ENCODE measurements around the gene SF1.

DNA sequence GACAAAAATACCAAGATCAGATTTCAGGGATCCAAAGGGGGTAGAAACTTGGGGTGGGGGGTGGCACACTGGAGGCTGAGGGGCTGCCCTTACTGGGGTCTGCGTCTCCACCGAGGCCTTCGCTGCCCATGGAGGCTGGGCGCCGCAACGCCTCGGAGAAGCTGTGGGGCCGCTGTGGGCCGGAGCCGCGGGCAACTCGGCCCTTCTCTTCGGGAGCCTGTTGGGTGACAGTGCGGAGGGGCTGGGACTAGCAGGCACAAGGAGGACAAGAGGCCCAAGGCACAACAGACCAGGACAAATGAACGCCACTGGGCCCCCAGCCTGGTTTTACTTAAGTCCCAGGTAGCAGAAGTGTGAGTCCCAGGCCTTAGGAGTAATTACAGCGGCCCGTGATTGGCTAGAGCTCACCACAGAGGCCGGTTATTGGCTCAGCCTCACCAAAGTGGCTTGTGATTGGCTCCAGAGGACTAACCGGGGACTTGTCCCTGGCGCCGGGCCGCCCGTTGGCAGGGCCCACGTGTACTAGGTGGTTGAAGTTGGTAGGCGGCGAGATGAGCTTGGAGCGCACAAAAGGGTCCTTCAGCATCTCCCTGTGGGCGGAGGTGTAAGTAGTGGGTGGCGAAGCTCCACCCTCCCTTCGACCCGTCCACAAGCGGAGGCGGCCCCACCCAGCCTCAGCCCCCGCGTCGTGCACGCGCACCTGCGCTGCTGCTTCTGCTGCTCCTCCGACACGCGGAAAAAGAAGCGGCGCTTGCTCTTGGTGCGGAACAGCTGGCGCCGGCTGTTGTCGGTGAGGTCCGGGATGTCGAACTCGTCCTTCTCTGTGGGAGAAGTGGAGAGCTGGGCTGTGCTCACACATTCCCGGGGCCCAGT lies 48.5 kb upstream of the SF1 start:
- TF ChIP-seq, protein P1, sequence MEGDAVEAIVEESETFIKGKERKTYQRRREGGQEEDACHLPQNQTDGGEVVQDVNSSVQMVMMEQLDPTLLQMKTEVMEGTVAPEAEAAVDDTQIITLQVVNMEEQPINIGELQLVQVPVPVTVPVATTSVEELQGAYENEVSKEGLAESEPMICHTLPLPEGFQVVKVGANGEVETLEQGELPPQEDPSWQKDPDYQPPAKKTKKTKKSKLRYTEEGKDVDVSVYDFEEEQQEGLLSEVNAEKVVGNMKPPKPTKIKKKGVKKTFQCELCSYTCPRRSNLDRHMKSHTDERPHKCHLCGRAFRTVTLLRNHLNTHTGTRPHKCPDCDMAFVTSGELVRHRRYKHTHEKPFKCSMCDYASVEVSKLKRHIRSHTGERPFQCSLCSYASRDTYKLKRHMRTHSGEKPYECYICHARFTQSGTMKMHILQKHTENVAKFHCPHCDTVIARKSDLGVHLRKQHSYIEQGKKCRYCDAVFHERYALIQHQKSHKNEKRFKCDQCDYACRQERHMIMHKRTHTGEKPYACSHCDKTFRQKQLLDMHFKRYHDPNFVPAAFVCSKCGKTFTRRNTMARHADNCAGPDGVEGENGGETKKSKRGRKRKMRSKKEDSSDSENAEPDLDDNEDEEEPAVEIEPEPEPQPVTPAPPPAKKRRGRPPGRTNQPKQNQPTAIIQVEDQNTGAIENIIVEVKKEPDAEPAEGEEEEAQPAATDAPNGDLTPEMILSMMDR (IDR thresholded peaks at IDR 0.05), result no peak
- TF ChIP-seq POLR2AphosphoS5 (IDR thresholded peaks at IDR 0.05; ENCODE audit: low read depth, low read length), result no peak
- TF ChIP-seq, protein P2, sequence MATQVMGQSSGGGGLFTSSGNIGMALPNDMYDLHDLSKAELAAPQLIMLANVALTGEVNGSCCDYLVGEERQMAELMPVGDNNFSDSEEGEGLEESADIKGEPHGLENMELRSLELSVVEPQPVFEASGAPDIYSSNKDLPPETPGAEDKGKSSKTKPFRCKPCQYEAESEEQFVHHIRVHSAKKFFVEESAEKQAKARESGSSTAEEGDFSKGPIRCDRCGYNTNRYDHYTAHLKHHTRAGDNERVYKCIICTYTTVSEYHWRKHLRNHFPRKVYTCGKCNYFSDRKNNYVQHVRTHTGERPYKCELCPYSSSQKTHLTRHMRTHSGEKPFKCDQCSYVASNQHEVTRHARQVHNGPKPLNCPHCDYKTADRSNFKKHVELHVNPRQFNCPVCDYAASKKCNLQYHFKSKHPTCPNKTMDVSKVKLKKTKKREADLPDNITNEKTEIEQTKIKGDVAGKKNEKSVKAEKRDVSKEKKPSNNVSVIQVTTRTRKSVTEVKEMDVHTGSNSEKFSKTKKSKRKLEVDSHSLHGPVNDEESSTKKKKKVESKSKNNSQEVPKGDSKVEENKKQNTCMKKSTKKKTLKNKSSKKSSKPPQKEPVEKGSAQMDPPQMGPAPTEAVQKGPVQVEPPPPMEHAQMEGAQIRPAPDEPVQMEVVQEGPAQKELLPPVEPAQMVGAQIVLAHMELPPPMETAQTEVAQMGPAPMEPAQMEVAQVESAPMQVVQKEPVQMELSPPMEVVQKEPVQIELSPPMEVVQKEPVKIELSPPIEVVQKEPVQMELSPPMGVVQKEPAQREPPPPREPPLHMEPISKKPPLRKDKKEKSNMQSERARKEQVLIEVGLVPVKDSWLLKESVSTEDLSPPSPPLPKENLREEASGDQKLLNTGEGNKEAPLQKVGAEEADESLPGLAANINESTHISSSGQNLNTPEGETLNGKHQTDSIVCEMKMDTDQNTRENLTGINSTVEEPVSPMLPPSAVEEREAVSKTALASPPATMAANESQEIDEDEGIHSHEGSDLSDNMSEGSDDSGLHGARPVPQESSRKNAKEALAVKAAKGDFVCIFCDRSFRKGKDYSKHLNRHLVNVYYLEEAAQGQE (IDR thresholded peaks at IDR 0.05; ENCODE audit: insufficient read depth in 1 of 2, low read depth in 2 of 2, low read length in 1 of 2), result no peak
